HCT116 (cell line): ENCODE data around the gene STIM1. TPM values are rescaled to one million over a fixed set of nuclear protein-coding genes. Genes with fewer than 3 reads are reported as not detected.

ENCODE experiments used
- ATAC-seq: fragments of 200-7000 bp; cut with Tn5 transposase; 2 replicates; pipeline ENCODE4 v1.9.1; 2020; ENCODE audit warnings: mild to moderate bottlenecking, moderate library complexity
- BruUV-seq: library from RNA; stranded (reverse); fragments of 400-500 nt; replicated peaks from 2 replicates; lab custom pipeline; 2021; lab: Mats Ljungman, UMichigan
- CTCF ChIA-PET: fragments of 300-600 bp; sonication (Branson Sonifier 250); formaldehyde crosslinking; loops from one replicate; lab custom pipeline; 2021; ENCODE audit warnings: antibody characterized with exemption; lab: Charles Lee
- POLR2A ChIA-PET: fragments of 300-600, 350-600 bp; sonication (Branson Sonifier 250); formaldehyde crosslinking; loops from one replicate; lab custom pipeline; 2021; ENCODE audit warnings: antibody characterized with exemption; lab: Charles Lee
- RAD21 ChIA-PET, 2 experiments: fragments of 300-600 bp; sonication (Branson Sonifier 250); formaldehyde crosslinking; loops; one replicate each; lab custom pipeline; 2023; ENCODE audit warnings: low total read pairs in 2 of 2; ENCODE audit not compliant: uncharacterized antibody in 2 of 2, unreplicated experiment in 2 of 2, low non-redundant PET in 1 of 2; lab: Charles Lee
- DNase-seq: peaks from one replicate; pipeline ENCODE4 v3.0.0-alpha.2; 2010; ENCODE audit warnings: low read depth, low spot score
- H2AFZ ChIP-seq: fragments of 200-600 bp; shearing (Covaris generic), sonication (generic); 2 replicates; pipeline ENCODE4 v1.6.1; 2017; ENCODE audit warnings: low read depth, mixed run types, mixed read lengths, antibody characterized with exemption, low read length; ENCODE audit not compliant: poor library complexity, severe bottlenecking
- H3K27ac ChIP-seq: 2 replicates; pipeline ENCODE4 v1.5.1; 2012; ENCODE audit warnings: low read depth, low read length
- H3K27me3 ChIP-seq: fragments of 200-600 bp; sonication (generic); 2 replicates; pipeline ENCODE4 v1.6.1; 2016; ENCODE audit warnings: mixed run types, low read length, mixed read lengths; ENCODE audit not compliant: insufficient read depth
- H3K36me3 ChIP-seq, 2 experiments: fragments of 200-500 bp in 1 of 2; fragments of 200-600 bp in 1 of 2; sonication (Bioruptor generic) in 1 of 2; sonication (generic) in 1 of 2; 2 replicates each; pipeline versions ENCODE4 v1.5.1 to v1.6.1; 2014 to 2016; ENCODE audit warnings: low read length in 2 of 2, inconsistent platforms in 1 of 2, mixed read lengths in 1 of 2, mixed run types in 1 of 2; ENCODE audit not compliant: insufficient read depth in 2 of 2, control insufficient read depth in 1 of 2
- H3K4me1 ChIP-seq, 2 experiments: fragments of 200-600 bp in 1 of 2; sonication (generic) in 1 of 2; 2 replicates each; pipeline versions ENCODE4 v1.5.1 to v1.6.1; 2012 to 2017; ENCODE audit warnings: low read length in 2 of 2, inconsistent platforms in 1 of 2, mild to moderate bottlenecking in 1 of 2, mixed read lengths in 1 of 2, mixed run types in 1 of 2, moderate library complexity in 1 of 2; ENCODE audit not compliant: insufficient read depth in 2 of 2, control insufficient read depth in 1 of 2
- H3K4me2 ChIP-seq: fragments of 200-600 bp; sonication (generic); 2 replicates; pipeline ENCODE4 v1.6.1; 2017; ENCODE audit warnings: mixed run types, low read length, mixed read lengths
- H3K4me3 ChIP-seq, 2 experiments: fragments of 200-600 bp in 1 of 2; sonication (generic) in 1 of 2; replicated peaks in 1 of 2; 2 replicates each; pipeline ENCODE4 v1.5.1; 2011 to 2016; ENCODE audit warnings: low read length in 2 of 2, control low read depth in 1 of 2, low read depth in 1 of 2, mild to moderate bottlenecking in 1 of 2, mixed read lengths in 1 of 2, mixed run types in 1 of 2
- H3K79me2 ChIP-seq: fragments of 200-600 bp; sonication (generic); 2 replicates; pipeline ENCODE4 v1.6.1; 2017; ENCODE audit warnings: mild to moderate bottlenecking, mixed run types, low read length, moderate library complexity, mixed read lengths; ENCODE audit not compliant: insufficient read depth
- H3K9ac ChIP-seq: fragments of 200-600 bp; sonication (generic); 2 replicates; pipeline ENCODE4 v1.6.1; 2016; ENCODE audit warnings: low read length, mixed read lengths
- H3K9me2 ChIP-seq: fragments of 200-600 bp; sonication (generic), shearing (Covaris generic); 2 replicates; pipeline ENCODE4 v1.6.1; 2017; ENCODE audit warnings: mixed run types, mild to moderate bottlenecking, moderate library complexity; ENCODE audit not compliant: insufficient read depth
- H3K9me3 ChIP-seq, 2 experiments: fragments of 200-500 bp in 1 of 2; fragments of 200-600 bp in 1 of 2; sonication (Bioruptor generic) in 1 of 2; sonication (generic) in 1 of 2; 2 replicates each; pipeline ENCODE4 v1.6.1; 2014 to 2017; ENCODE audit warnings: low read length in 2 of 2, mixed read lengths in 2 of 2, inconsistent platforms in 1 of 2, low read depth in 1 of 2, mild to moderate bottlenecking in 1 of 2, mixed run types in 1 of 2, moderate library complexity in 1 of 2; ENCODE audit not compliant: control insufficient read depth in 1 of 2, insufficient read depth in 1 of 2
- H4K20me1 ChIP-seq: fragments of 200-600 bp; sonication (generic), shearing (Covaris generic); 2 replicates; pipeline ENCODE4 v1.6.1; 2017; ENCODE audit warnings: mixed run types, mild to moderate bottlenecking, moderate library complexity; ENCODE audit not compliant: insufficient read depth
- ATF3 ChIP-seq: IDR thresholded peaks from 2 replicates; pipeline ENCODE4 v1.6.1; 2012
- CBX3 ChIP-seq: IDR thresholded peaks from 2 replicates; pipeline ENCODE4 v1.6.1; 2012; ENCODE audit warnings: low read depth
- EGR1 ChIP-seq: IDR thresholded peaks from 2 replicates; pipeline ENCODE4 v1.6.1; 2012; ENCODE audit warnings: low read depth
- ELF1 ChIP-seq: IDR thresholded peaks from 2 replicates; pipeline ENCODE4 v1.6.1; 2012; ENCODE audit warnings: low read depth, borderline replicate concordance
- EZH2 ChIP-seq: fragments of 200-600 bp; sonication (generic); IDR thresholded peaks from 2 replicates; pipeline ENCODE4 v1.6.1; 2017; ENCODE audit warnings: antibody characterized with exemption, mixed run types
- EZH2phosphoT487 ChIP-seq: fragments of 200-600 bp; IDR thresholded peaks from 2 replicates; pipeline ENCODE4 v1.6.1; 2018; ENCODE audit warnings: antibody characterized with exemption, borderline replicate concordance
- FOSL1 ChIP-seq: IDR thresholded peaks from 2 replicates; pipeline ENCODE4 v1.6.1; 2012; ENCODE audit warnings: low read depth
- MAX ChIP-seq: IDR thresholded peaks from 2 replicates; pipeline ENCODE4 v1.6.1; 2012
- POLR2AphosphoS5 ChIP-seq: IDR thresholded peaks from 2 replicates; pipeline ENCODE4 v1.6.1; 2011; ENCODE audit warnings: mild to moderate bottlenecking, low read depth, low read length, moderate library complexity
- RAD21 ChIP-seq: IDR thresholded peaks from 2 replicates; pipeline ENCODE4 v1.6.1; 2012; ENCODE audit warnings: low read depth, mild to moderate bottlenecking
- REST ChIP-seq: IDR thresholded peaks from 2 replicates; pipeline ENCODE4 v1.6.1; 2012; ENCODE audit warnings: low read depth
- SIN3A ChIP-seq: IDR thresholded peaks from 2 replicates; pipeline ENCODE4 v1.6.1; 2012; ENCODE audit warnings: low read depth
- SRF ChIP-seq: IDR thresholded peaks from 2 replicates; pipeline ENCODE4 v1.6.1; 2012; ENCODE audit warnings: low read depth
- YY1 ChIP-seq: IDR thresholded peaks from 2 replicates; pipeline ENCODE4 v1.6.1; 2011; ENCODE audit warnings: low read length, low read depth, moderate library complexity, mild to moderate bottlenecking; ENCODE audit not compliant: insufficient replicate concordance; ENCODE audit errors: extremely low read depth
- ZBTB33 ChIP-seq: IDR thresholded peaks from 2 replicates; pipeline ENCODE4 v1.6.1; 2011; ENCODE audit warnings: mild to moderate bottlenecking, low read length, moderate library complexity; ENCODE audit not compliant: insufficient replicate concordance; ENCODE audit errors: extremely low read depth
- ZFX ChIP-seq: fragments of 450-650 bp; IDR thresholded peaks from 2 replicates; pipeline ENCODE4 v1.6.1; 2017
- ZNF274 ChIP-seq: fragments of 200-500 bp; sonication (Bioruptor generic); IDR thresholded peaks from 2 replicates; pipeline ENCODE4 v1.6.1; 2014; ENCODE audit warnings: mild to moderate bottlenecking, low read depth, low read length, inconsistent platforms
- intact Hi-C: fragments of 100-400 bp; cut with micrococcal nuclease; formaldehyde crosslinking; loops from 2 replicates; pipeline ENCODE4 v1.10.0; 2022
- total RNA-seq: library from RNA; stranded (reverse); gene quantifications from one replicate; pipeline ENCODE4 v1.2.1, GENCODE V29; 2021; ENCODE audit not compliant: unreplicated experiment

STIM1 gene
- total RNA-seq, 1 experiment from 2014 or later, result 22.3 TPM

GRCh38 chr11:3995307-3995706, 139.8 kb downstream of the STIM1 start (continued):
- no peak for TF ChIP-seq MAX
- no peak for TF ChIP-seq CBX3
- no peak for TF ChIP-seq POLR2AphosphoS5
- TF ChIP-seq ATF3, result no peak
- no peak for TF ChIP-seq FOSL1
- TF ChIP-seq RAD21, result no peak
- TF ChIP-seq SRF, result no peak

- H3K27me3 ChIP-seq, result no peaks in the 10 kb centered on the region
- H3K4me1 ChIP-seq, result no peaks in the 10 kb centered on the region
- ChIA-PET CTCF (no interaction called here), POLR2A (no interaction called here), RAD21 (no interaction called here)
- intact Hi-C loops, result no loop called here
- no peak overlapping the region for H3K27ac ChIP-seq
- H3K4me2 ChIP-seq, result no peak overlapping the region
- no peaks in the 10 kb centered on the region for H3K36me3 ChIP-seq
- ATAC-seq, result no peak
- H3K9me3 ChIP-seq, result peaks cover 4 to 7% of the 10 kb centered on the region in 2 experiments; a peak in 2 of 4 replicates
- no peak for DNase-seq
- no peak overlapping the region for H3K9ac ChIP-seq
- H3K9me2 ChIP-seq, result no peaks in the 10 kb centered on the region
- H3K4me3 ChIP-seq, result no peak overlapping the region
- H2AFZ ChIP-seq, result no peak overlapping the region
- no peaks in the 10 kb centered on the region for H3K79me2 ChIP-seq
- no peaks in the 10 kb centered on the region for H4K20me1 ChIP-seq
- BruUV-seq, result no TSS peak
- TF ChIP-seq RAD21 (no peak), EZH2 (no peak), ZBTB33 (no peak), POLR2AphosphoS5 (no peak), YY1 (no peak), ZFX (no peak), ZNF274 (no peak), SRF (no peak), REST (no peak), SIN3A (no peak), ELF1 (no peak), MAX (no peak), ATF3 (no peak), EGR1 (no peak), EZH2phosphoT487 (no peak)
These were observed 140.6 kb downstream of the STIM1 start for GRCh38 chr11:3995949-3996554.
